ENCODE measurements around the gene SCO1. TPM values are rescaled to one million over a fixed set of nuclear protein-coding genes. Genes with fewer than 3 reads are reported as not detected.

Gene SCO1
- total and polyA plus RNA-seq, 9 donors = 22.2 to 26.8 (median 24.3) TPM

DNA sequence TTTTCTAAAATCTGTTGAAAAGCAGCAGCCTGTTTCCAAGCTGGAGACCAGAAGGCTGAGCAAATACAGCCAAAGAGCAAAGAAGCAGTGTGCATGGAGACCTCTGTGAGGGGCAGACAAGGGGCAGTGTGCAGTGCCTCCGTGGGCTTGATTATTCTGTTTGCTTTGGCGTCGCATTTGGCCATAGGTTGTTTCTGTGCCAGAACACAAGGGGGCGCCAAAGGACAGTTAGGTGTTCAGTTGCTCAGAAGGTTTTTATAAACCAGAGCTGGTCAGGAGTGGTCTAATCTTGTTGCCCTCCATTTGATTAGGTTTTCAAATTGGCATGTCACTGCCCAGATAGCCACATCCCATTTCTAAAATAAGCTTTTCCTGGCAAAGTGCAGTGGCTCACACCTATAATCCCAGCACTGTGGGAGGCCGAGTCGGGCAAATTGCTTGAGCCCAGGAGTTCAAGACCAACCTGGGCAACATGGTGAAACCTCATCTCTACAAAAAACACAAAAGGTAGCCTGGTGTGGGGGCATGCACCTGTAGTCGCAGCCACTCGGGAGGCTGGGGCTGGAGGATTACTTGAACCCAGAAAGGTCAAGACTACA lies 50.8 kb downstream of the SCO1 start:
- Histone ChIP-seq H3K36me3 (ENCODE audit: control insufficient read depth, insufficient read depth, low read length) (peaks cover 59% of the 10 kb centered on the region), H3K27ac (ENCODE audit: low read length) (peak overlapping the region; percentile 31), H3K9me3 (replicated peaks; ENCODE audit: control insufficient read depth, low read depth, low read length) (no peaks in the 10 kb centered on the region), H3K4me1 (ENCODE audit: control insufficient read depth, insufficient read depth, low read length) (peaks cover 3% of the 10 kb centered on the region), H3K27me3 (ENCODE audit: control insufficient read depth, insufficient read depth, low read length) (no peaks in the 10 kb centered on the region), H3K4me3 (ENCODE audit: low read length) (peak overlapping the region; percentile 7)
- 7% methylated on average over 3 of the region's 8 CpGs for WGBS (ENCODE audit: insufficient coverage)
- DNase-seq = peak; percentile 85

DNA sequence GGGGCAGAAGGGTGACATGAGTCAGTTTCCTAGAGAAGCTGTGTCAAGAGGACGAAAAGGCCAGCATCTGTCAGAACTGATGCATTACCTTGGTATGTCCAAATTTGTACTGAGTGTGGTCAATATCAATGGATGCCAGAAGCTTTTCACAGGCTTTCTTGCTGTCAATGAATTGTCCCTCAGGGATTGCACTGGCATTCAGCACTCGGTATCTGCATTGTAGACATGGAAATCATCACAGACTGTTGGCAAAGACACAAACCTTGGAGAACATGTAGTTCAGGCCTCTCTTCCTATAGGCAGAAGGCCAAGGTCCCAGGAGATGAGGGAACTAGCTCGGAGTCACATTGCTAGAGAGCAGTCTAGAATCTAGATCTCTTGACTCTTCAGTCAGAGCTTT lies 56.9 kb downstream of the SCO1 start:
- no peaks in the 10 kb centered on the region for H3K27me3 ChIP-seq (ENCODE audit: control insufficient read depth, insufficient read depth, low read length)
- H3K9me3 ChIP-seq (replicated peaks; ENCODE audit: control insufficient read depth, low read depth, low read length) = no peaks in the 10 kb centered on the region
- no peak overlapping the region for H3K4me3 ChIP-seq (ENCODE audit: low read length)
- H3K27ac ChIP-seq (ENCODE audit: low read length) = no peak overlapping the region
- WGBS (ENCODE audit: insufficient coverage) = 63% methylated on average over 2 of the region's 3 CpGs
- no peak for DNase-seq
- peaks cover 4% of the 10 kb centered on the region for H3K4me1 ChIP-seq (ENCODE audit: control insufficient read depth, insufficient read depth, low read length)
- H3K36me3 ChIP-seq (ENCODE audit: control insufficient read depth, insufficient read depth, low read length) = peaks cover 64% of the 10 kb centered on the region

- H3K36me3 ChIP-seq (ENCODE audit: control insufficient read depth, insufficient read depth, low read length) = peaks cover 70% of the 10 kb centered on the region
- H3K4me3 ChIP-seq (ENCODE audit: low read length) = no peak overlapping the region
- peaks cover 8% of the 10 kb centered on the region for H3K4me1 ChIP-seq (ENCODE audit: control insufficient read depth, insufficient read depth, low read length)
- DNase-seq = no peak
- H3K27me3 ChIP-seq (ENCODE audit: control insufficient read depth, insufficient read depth, low read length) = no peaks in the 10 kb centered on the region
- peak overlapping the region; percentile 42 for H3K27ac ChIP-seq (ENCODE audit: low read length)
- WGBS (ENCODE audit: insufficient coverage) = 90% methylated on average over 25 of the region's 25 CpGs
- H3K9me3 ChIP-seq (replicated peaks; ENCODE audit: control insufficient read depth, low read depth, low read length) = no peaks in the 10 kb centered on the region
These were observed 59.2 kb downstream of the SCO1 start for GRCh38 chr17:10638151-10638550.

DNA sequence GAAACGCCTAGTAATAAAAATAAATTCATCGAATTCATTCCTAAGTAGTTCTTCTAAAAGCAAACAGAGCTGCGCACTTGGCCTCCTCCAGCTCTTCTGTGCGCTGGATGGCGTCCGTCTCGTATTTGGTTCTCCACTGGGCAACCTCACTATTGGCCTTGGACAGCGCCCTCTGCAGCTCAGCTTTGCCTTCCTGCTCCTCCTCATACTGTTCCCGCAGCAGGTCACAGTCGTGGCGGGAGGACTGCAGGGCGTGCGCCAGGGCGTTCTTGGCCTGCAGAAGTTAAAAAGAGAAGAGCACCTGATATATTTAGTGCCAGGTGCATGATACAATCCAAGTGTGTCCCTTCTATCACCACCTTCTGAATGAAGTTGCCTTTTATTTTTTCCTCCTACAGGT lies 62.0 kb downstream of the SCO1 start:
- 67% methylated on average over 8 of the region's 14 CpGs for WGBS (ENCODE audit: insufficient coverage)
- Histone ChIP-seq H3K27ac (ENCODE audit: low read length) (peak overlapping the region; percentile 42), H3K36me3 (ENCODE audit: control insufficient read depth, insufficient read depth, low read length) (peaks cover 73% of the 10 kb centered on the region), H3K4me1 (ENCODE audit: control insufficient read depth, insufficient read depth, low read length) (peaks cover 8% of the 10 kb centered on the region), H3K27me3 (ENCODE audit: control insufficient read depth, insufficient read depth, low read length) (no peaks in the 10 kb centered on the region), H3K4me3 (ENCODE audit: low read length) (no peak overlapping the region), H3K9me3 (replicated peaks; ENCODE audit: control insufficient read depth, low read depth, low read length) (no peaks in the 10 kb centered on the region)
- no peak for DNase-seq

DNA sequence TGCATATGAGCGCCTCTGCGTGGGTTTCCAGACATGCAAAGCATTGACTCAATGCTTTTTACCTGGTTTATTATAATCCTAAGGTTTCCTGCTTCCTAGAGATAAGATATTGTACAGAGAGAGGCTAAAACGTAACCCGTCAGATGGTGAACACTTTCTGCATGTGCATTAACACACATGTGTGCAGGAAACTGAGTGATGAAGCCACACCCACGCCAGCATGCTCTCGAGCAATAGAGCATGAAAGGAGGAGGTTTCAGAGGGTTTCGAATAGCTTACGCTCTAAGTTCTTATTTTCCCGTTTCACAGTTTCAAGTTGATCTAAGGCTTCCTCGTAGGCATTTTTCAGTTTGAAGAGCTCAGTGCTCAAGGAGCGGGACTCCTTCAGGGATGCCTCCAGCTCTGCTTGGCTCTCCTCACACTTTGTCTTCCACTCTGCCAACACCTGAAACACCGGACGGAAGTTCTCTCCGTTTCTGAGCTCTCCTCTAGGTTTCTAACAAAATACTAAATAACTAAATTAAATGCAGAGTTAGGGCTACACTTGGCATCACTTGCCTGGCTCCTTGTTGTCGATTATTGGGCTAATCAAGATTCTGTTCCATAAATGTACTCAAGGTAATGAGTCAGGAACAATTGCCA lies 63.5 kb downstream of the SCO1 start:
- no peak for DNase-seq
- WGBS (ENCODE audit: insufficient coverage) = 68% methylated on average over 9 of the region's 15 CpGs
- H3K36me3 ChIP-seq (ENCODE audit: control insufficient read depth, insufficient read depth, low read length) = peaks cover 72% of the 10 kb centered on the region

DNA sequence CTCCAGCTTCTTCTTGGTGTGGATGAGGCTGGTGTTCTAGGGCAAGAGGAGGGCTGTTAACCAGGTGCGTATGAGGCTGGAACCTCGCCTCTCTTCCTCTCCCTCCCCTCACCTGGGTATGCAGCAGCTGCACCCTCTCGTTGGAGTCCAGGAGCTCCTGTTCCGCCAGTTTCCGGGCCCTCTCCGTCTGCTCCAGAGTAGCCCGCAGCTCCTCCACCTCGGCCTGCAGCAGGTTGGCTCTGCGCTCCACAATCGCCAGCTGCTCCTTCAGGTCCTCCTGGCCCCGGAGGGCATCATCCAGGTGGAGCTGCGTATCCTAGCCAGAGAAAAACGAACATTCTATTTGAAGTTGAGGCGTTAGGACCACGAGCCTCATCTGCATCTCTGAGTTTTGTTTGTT lies 65.6 kb downstream of the SCO1 start:
- WGBS (ENCODE audit: insufficient coverage) = 86% methylated on average over 14 of the region's 15 CpGs
- Histone ChIP-seq H3K9me3 (replicated peaks; ENCODE audit: control insufficient read depth, low read depth, low read length) (no peaks in the 10 kb centered on the region), H3K27ac (ENCODE audit: low read length) (peak overlapping the region; percentile 51), H3K27me3 (ENCODE audit: control insufficient read depth, insufficient read depth, low read length) (no peaks in the 10 kb centered on the region), H3K4me1 (ENCODE audit: control insufficient read depth, insufficient read depth, low read length) (peaks cover 4% of the 10 kb centered on the region), H3K36me3 (ENCODE audit: control insufficient read depth, insufficient read depth, low read length) (peaks cover 58% of the 10 kb centered on the region), H3K4me3 (ENCODE audit: low read length) (no peak overlapping the region)
- DNase-seq = no peak

More for the DNA sequence above, 63.5 kb downstream of the SCO1 start:
- Histone ChIP-seq H3K27me3 (ENCODE audit: control insufficient read depth, insufficient read depth, low read length) (no peaks in the 10 kb centered on the region), H3K9me3 (replicated peaks; ENCODE audit: control insufficient read depth, low read depth, low read length) (no peaks in the 10 kb centered on the region), H3K27ac (ENCODE audit: low read length) (peak overlapping the region; percentile 42), H3K4me1 (ENCODE audit: control insufficient read depth, insufficient read depth, low read length) (peaks cover 6% of the 10 kb centered on the region), H3K4me3 (ENCODE audit: low read length) (no peak overlapping the region)

DNA sequence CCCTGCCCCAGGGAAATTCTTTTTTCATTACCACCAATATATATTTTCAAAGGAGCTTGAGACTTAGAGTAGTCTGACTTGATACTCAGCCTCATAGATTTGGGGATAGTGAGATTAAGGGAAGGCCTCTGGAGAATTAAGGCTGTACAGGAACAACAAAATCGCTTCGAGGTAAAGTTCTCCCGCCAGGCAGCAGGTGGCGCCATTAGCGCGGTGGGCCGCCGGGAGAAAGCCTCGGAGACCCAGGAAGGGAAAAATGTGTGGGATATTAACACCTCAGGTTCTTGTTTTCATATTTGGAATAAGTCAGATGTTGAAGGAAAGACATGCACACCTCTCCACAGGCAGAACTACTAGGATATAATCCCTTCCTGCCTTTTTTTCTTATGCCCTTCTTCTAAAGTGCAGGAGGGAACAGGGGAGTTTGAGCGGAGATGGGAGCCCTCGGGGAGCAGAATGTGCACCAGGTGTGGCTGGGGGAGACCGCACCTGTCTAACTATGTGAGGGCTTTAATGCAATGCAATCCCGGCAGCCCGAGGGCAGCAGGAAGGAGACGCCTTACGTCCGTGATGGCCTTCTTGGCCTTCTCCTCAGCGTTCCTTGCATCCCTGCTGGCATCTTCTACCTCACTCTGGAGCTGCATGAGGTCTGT lies 66.2 kb downstream of the SCO1 start:
- no peaks in the 10 kb centered on the region for H3K27me3 ChIP-seq (ENCODE audit: control insufficient read depth, insufficient read depth, low read length)
- no peak overlapping the region for H3K4me3 ChIP-seq (ENCODE audit: low read length)
- DNase-seq = no peak
- no peaks in the 10 kb centered on the region for H3K9me3 ChIP-seq (replicated peaks; ENCODE audit: control insufficient read depth, low read depth, low read length)
- H3K27ac ChIP-seq (ENCODE audit: low read length) = peak overlapping the region; percentile 51
- H3K4me1 ChIP-seq (ENCODE audit: control insufficient read depth, insufficient read depth, low read length) = peaks cover 7% of the 10 kb centered on the region
- H3K36me3 ChIP-seq (ENCODE audit: control insufficient read depth, insufficient read depth, low read length) = peaks cover 58% of the 10 kb centered on the region
- WGBS (ENCODE audit: insufficient coverage) = 34% methylated on average over 15 of the region's 18 CpGs

DNA sequence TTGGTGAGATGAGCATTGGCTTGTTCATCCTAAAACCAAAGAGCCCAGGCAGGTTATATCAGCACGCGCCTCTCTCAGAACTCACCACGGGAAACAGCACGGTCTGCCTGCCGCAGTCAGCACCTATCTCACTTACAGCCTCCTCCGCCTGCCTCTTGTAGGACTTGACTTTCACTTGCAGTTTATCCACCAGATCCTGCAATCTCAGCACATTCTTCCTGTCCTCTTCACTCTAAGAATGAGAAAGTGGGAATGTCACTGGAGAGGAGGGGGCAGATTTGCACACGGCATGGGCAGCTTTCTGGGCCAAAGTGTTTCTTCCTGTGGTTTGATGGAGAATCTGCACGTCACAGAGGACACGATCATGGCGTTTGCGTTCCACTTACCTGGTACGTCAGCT lies 67.6 kb downstream of the SCO1 start:
- no peaks in the 10 kb centered on the region for H3K27me3 ChIP-seq (ENCODE audit: control insufficient read depth, insufficient read depth, low read length)
- 90% methylated on average over 11 of the region's 12 CpGs for WGBS (ENCODE audit: insufficient coverage)
- DNase-seq = no peak
- no peaks in the 10 kb centered on the region for H3K9me3 ChIP-seq (replicated peaks; ENCODE audit: control insufficient read depth, low read depth, low read length)
- H3K36me3 ChIP-seq (ENCODE audit: control insufficient read depth, insufficient read depth, low read length) = peaks cover 49% of the 10 kb centered on the region
- peak overlapping the region; percentile 35 for H3K27ac ChIP-seq (ENCODE audit: low read length)
- peaks cover 14% of the 10 kb centered on the region for H3K4me1 ChIP-seq (ENCODE audit: control insufficient read depth, insufficient read depth, low read length)
- H3K4me3 ChIP-seq (ENCODE audit: low read length) = no peak overlapping the region

GRCh38 chr17:10628756-10629155 lies 68.6 kb downstream of the SCO1 start:
- Histone ChIP-seq H3K9me3 (replicated peaks; ENCODE audit: control insufficient read depth, low read depth, low read length) (no peaks in the 10 kb centered on the region), H3K27ac (ENCODE audit: low read length) (peak overlapping the region; percentile 20), H3K27me3 (ENCODE audit: control insufficient read depth, insufficient read depth, low read length) (no peaks in the 10 kb centered on the region), H3K36me3 (ENCODE audit: control insufficient read depth, insufficient read depth, low read length) (peaks cover 40% of the 10 kb centered on the region), H3K4me1 (ENCODE audit: control insufficient read depth, insufficient read depth, low read length) (peaks cover 19% of the 10 kb centered on the region), H3K4me3 (ENCODE audit: low read length) (no peak overlapping the region)
- no peak for DNase-seq
- 77% methylated on average over 10 of the region's 13 CpGs for WGBS (ENCODE audit: insufficient coverage)

DNA sequence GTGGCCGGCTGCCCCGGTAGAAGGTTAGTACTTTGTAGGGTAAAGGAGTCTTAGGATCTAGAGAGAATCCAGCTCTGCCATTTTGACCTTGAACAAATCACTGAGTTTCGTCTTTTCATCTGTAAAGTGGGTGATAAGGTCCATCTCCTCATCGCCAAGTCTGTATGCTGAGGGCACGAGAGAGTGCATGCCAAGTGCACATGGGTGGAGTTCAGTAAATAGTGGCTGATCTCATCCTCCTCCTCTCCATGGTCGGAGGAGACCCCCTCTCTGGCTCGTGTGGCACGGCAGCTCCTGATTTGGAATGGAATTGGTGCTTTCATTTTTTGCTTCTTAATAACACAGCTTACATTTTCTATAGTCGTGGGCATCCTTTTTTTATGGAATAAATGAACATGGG lies 70.9 kb downstream of the SCO1 start:
- Histone ChIP-seq H3K36me3 (ENCODE audit: control insufficient read depth, insufficient read depth, low read length) (peaks cover 22% of the 10 kb centered on the region), H3K27ac (ENCODE audit: low read length) (peak overlapping the region; percentile 79), H3K4me3 (ENCODE audit: low read length) (no peak overlapping the region), H3K4me1 (ENCODE audit: control insufficient read depth, insufficient read depth, low read length) (peaks cover 33% of the 10 kb centered on the region), H3K9me3 (replicated peaks; ENCODE audit: control insufficient read depth, low read depth, low read length) (no peaks in the 10 kb centered on the region), H3K27me3 (ENCODE audit: control insufficient read depth, insufficient read depth, low read length) (no peaks in the 10 kb centered on the region)
- DNase-seq = peak; percentile 69
- 100% methylated on average over 1 of the region's 9 CpGs for WGBS (ENCODE audit: insufficient coverage)
